ENCODE results near the gene LSM12. TPM values are rescaled to one million over a fixed set of nuclear protein-coding genes. Genes with fewer than 3 reads are reported as not detected.

Gene LSM12
- total RNA-seq, 1 donor from 2014 or later, result 39.1 TPM

DNA sequence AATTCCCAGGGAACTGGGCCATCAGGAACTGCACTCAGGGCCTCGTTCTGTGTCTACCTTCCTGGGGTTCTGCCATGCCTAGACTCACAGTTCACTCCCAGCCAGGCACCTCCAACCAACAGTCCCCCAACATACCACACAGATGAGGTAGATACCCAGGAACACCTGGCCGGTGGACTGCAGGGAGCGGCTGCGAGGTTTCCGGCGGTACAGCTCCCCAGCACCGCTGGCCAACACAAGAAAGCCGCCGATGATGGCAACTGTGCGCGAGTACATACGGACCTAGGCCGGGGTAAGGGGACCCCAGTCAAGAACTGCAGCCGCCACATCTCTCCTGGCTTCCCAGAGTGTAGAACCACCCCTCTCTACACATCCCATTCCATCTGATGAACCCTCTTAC, 53.6 kb downstream of the LSM12 start:
- TF ChIP-seq, protein P1, sequence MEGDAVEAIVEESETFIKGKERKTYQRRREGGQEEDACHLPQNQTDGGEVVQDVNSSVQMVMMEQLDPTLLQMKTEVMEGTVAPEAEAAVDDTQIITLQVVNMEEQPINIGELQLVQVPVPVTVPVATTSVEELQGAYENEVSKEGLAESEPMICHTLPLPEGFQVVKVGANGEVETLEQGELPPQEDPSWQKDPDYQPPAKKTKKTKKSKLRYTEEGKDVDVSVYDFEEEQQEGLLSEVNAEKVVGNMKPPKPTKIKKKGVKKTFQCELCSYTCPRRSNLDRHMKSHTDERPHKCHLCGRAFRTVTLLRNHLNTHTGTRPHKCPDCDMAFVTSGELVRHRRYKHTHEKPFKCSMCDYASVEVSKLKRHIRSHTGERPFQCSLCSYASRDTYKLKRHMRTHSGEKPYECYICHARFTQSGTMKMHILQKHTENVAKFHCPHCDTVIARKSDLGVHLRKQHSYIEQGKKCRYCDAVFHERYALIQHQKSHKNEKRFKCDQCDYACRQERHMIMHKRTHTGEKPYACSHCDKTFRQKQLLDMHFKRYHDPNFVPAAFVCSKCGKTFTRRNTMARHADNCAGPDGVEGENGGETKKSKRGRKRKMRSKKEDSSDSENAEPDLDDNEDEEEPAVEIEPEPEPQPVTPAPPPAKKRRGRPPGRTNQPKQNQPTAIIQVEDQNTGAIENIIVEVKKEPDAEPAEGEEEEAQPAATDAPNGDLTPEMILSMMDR (IDR thresholded peaks at IDR 0.05; ENCODE audit: insufficient read depth, low read length, poor library complexity, severe bottlenecking), result no peak
- no peaks in the 10 kb centered on the region for H3K36me3 ChIP-seq (ENCODE audit: control insufficient read depth, insufficient read depth, low read length)
- no peak overlapping the region for H3K4me3 ChIP-seq (ENCODE audit: low read depth, low read length)
- no peak for DNase-seq (ENCODE audit: low read depth)
- no peaks in the 10 kb centered on the region for H3K27me3 ChIP-seq (ENCODE audit: control insufficient read depth, insufficient read depth, low read length)

DNA sequence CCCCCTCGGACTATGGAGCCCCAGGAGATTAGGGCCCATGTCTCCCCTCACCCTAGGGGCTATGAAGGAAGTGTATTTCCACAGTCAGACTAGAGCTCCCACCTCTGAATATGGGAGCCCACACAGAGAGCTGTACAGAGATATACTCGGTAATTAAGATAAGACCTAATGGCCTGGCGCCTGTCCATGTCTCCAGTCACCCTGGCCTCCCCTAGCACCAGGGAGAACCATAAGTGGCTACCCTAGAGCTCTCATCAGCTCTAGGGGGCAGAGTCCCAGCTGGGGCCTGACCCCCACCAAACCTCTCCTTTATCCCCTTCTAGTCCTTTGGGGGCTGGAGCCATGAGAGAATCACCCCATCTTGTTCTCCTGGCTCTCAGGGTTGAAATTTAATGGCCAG, 54.1 kb downstream of the LSM12 start:
- H3K27me3 ChIP-seq (ENCODE audit: control insufficient read depth, insufficient read depth, low read length), result no peaks in the 10 kb centered on the region
- H3K36me3 ChIP-seq (ENCODE audit: control insufficient read depth, insufficient read depth, low read length), result no peaks in the 10 kb centered on the region
- TF ChIP-seq, protein P1 (IDR thresholded peaks at IDR 0.05; ENCODE audit: insufficient read depth, low read length, poor library complexity, severe bottlenecking), result no peak
- no peak overlapping the region for H3K4me3 ChIP-seq (ENCODE audit: low read depth, low read length)
- no peak for DNase-seq (ENCODE audit: low read depth)

DNA sequence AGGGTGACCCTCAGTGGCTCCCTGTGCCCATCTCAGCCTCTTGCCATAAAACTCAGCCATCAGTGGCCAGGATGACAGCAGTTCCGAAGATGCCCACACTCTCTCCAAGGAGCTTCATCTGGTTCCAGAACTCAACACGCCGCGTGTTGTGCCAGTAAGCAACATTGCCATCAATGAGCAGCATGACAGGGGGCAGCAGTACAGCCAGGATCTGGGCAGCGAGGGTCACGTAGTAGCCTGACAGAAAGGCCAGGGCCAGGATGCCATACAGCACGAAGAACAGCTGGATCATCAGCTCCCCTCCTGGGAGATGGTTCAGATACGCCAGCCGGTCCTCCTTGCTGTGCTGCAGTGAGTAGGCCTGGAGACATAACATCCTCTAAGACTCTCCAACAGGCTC, 54.6 kb downstream of the LSM12 start:
- H3K27me3 ChIP-seq (ENCODE audit: control insufficient read depth, insufficient read depth, low read length), result no peaks in the 10 kb centered on the region
- DNase-seq (ENCODE audit: low read depth), result no peak
- no peak overlapping the region for H3K4me3 ChIP-seq (ENCODE audit: low read depth, low read length)
- TF ChIP-seq, protein P1 (IDR thresholded peaks at IDR 0.05; ENCODE audit: insufficient read depth, low read length, poor library complexity, severe bottlenecking), result no peak
- no peaks in the 10 kb centered on the region for H3K36me3 ChIP-seq (ENCODE audit: control insufficient read depth, insufficient read depth, low read length)

DNA sequence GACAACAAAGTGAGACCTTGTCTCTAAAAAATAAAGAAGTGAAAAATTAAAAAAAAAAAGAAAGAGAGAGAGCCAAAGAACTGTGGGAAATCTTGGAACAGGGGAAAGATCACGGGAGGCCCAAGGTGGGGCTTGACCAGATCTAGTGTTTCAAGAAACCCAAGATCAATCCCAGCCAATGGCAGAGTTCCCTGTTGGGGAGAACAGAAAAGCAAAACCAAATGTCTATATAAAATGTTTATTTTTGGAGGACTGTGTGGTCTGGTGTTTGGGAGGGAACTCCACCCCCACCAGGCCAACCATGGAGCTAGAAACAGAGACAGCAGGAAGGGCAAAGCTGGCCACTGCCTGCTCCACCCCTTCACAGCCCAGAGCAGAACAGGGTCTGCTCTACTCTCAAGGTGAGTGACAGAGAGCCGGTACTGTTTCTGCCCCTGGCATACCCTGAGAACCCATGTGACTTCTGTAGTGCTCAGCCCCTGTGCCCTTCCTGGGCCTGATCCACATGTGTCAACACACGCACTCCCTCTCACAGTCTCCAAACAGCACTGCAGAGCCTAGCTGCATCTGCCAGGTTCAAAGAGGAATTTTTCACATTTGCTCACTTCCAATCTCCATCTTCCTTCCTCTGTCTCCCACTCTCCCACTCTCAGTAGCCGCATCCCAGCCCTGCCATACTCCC, 55.4 kb downstream of the LSM12 start:
- DNase-seq (ENCODE audit: low read depth), result no peak
- Histone ChIP-seq H3K27me3 (ENCODE audit: control insufficient read depth, insufficient read depth, low read length) (no peaks in the 10 kb centered on the region), H3K4me3 (ENCODE audit: low read depth, low read length) (no peak overlapping the region), H3K36me3 (ENCODE audit: control insufficient read depth, insufficient read depth, low read length) (no peaks in the 10 kb centered on the region)
- TF ChIP-seq, protein P1 (IDR thresholded peaks at IDR 0.05; ENCODE audit: insufficient read depth, low read length, poor library complexity, severe bottlenecking), result no peak

DNA sequence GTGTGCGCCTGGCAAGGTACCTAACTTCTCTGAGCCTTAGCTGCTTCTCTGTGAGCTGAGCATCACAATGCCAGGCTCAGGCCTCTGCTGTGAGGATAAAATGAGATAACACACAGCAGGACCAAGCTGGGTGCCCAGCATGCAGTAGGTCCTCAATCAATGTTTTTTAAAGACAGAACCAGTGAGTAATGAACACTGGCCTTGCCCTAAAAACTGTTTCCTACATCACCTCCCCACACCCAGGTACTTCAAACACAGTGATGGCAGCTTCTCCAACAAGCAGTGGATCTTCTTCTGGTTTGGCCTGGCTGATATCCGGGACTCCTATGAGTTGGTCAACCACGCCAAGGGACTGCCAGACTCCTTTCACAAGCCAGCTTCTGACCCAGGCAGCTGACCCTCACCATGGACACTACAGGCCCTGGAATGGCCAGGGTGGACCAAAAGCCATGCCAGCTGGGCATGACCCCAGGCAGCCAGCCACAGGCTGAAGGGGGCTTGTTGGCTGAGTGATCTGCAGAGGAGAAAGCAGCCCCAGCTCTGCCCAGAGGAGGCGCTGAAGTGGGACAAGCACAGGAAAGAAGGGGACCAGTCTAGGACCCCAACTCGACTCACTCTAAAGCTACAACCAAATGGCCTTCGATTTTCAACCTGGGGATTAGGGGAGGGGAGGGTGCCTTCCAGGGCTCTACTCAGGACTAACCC, 58.1 kb downstream of the LSM12 start:
- TF ChIP-seq, protein P1 (IDR thresholded peaks at IDR 0.05; ENCODE audit: insufficient read depth, low read length, poor library complexity, severe bottlenecking), result no peak
- Histone ChIP-seq H3K27me3 (ENCODE audit: control insufficient read depth, insufficient read depth, low read length) (no peaks in the 10 kb centered on the region), H3K4me3 (ENCODE audit: low read depth, low read length) (no peak overlapping the region), H3K36me3 (ENCODE audit: control insufficient read depth, insufficient read depth, low read length) (no peaks in the 10 kb centered on the region)
- DNase-seq (ENCODE audit: low read depth), result no peak
